Gastroesophageal sphincter (tissue), 3 donors: ENCODE results near the gene JAK2.
"Not testable (repeated sequence)": the region's sequence is repeated elsewhere in the genome, so short reads cannot be mapped to it uniquely, and the experiment has no call there.

Experiments used
- POLR2A ChIP-seq, 2 donors: fragments of 450-650 bp; IDR thresholded peaks; one replicate each; pipeline ENCODE4 v1.6.1; 2017; ENCODE audit warnings: antibody characterized with exemption in 2 of 2, mild to moderate bottlenecking in 2 of 2, moderate library complexity in 1 of 2
- TF ChIP-seq, protein P1 (sequence below), 4 experiments: fragments of 200-600 bp in 2 of 4; fragments of 450-650 bp in 2 of 4; sonication (generic) in 1 of 4; IDR thresholded peaks; one replicate each; pipeline ENCODE4 v1.5.1; 2017 to 2019; ENCODE audit warnings: antibody characterized with exemption in 4 of 4, mild to moderate bottlenecking in 2 of 4, moderate library complexity in 2 of 4

DNA sequence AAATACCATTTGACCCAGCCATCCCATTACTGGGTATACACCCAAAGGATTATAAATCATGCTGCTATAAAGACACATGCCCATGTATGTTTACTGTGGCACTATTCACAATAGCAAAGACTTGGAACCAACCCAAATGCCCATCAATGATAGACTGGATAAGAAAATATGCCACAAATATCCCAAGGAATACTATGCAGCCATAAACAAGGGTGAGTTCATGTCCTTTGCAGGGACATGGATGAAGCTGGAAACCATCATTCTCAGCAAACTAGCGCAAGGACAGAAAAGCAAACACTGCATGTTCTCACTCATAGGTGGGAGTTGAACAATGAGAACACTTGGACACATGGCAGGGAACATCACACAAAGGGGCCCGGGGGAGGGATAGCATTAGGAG, 121.4 kb downstream of the JAK2 start:
- TF ChIP-seq POLR2A (IDR thresholded peaks at IDR 0.05): not testable (repeated sequence)
- TF ChIP-seq, protein P1, sequence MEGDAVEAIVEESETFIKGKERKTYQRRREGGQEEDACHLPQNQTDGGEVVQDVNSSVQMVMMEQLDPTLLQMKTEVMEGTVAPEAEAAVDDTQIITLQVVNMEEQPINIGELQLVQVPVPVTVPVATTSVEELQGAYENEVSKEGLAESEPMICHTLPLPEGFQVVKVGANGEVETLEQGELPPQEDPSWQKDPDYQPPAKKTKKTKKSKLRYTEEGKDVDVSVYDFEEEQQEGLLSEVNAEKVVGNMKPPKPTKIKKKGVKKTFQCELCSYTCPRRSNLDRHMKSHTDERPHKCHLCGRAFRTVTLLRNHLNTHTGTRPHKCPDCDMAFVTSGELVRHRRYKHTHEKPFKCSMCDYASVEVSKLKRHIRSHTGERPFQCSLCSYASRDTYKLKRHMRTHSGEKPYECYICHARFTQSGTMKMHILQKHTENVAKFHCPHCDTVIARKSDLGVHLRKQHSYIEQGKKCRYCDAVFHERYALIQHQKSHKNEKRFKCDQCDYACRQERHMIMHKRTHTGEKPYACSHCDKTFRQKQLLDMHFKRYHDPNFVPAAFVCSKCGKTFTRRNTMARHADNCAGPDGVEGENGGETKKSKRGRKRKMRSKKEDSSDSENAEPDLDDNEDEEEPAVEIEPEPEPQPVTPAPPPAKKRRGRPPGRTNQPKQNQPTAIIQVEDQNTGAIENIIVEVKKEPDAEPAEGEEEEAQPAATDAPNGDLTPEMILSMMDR (IDR thresholded peaks at IDR 0.05): not testable (repeated sequence)
